ENCODE results near the gene RET. TPM values are rescaled to one million over a fixed set of nuclear protein-coding genes. Genes with fewer than 3 reads are reported as not detected.

RET gene
- total and polyA plus RNA-seq, 2 of the 8 experiments (the other 6 are each of a cell fraction or from before 2014, with no cell fraction given) = 6.7 to 8.4 TPM

DNA sequence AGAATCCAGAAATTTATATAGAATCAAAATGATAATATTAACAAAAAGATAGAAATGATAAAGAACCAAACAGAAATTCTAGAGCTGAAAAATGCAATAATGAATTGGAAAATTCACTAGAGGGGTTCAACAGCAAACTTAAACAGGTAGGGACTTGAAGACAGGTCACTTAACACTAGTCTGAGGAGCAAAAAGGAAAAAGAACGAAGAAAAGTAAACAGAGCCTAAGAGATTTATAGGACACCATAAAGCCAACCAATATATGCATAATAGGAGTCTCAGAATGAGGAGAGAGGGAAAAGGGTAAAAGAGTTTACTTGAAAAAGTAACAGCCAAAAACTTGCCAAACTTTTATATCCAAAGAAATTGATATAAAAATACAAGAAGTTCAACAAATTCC lies 44.3 kb upstream of the RET start:
- Histone ChIP-seq H4K5ac (ENCODE audit: insufficient read length, low read depth, low read length) (no peak overlapping the region), H3K9ac (replicated peaks in 1 of 4; ENCODE audit: extremely low read depth in 1 of 4, low read depth in 3 of 4, low read length in 3 of 4) (no peak overlapping the region), H3K56ac (replicated peaks; ENCODE audit: insufficient read length, low read depth, low read length) (no peak overlapping the region), H2BK20ac (ENCODE audit: low read length) (no peak overlapping the region), H3K4me2 (ENCODE audit: insufficient read depth in 1 of 2, low read depth in 2 of 2, low read length in 2 of 2) (no peak overlapping the region), H3K14ac (ENCODE audit: insufficient read length) (no peak overlapping the region), H4K91ac (replicated peaks; ENCODE audit: insufficient read length, low read length) (no peak overlapping the region), H3K27ac (ENCODE audit: low read depth, low read length) (no peak overlapping the region), H3K4me3 (ENCODE audit: extremely low read depth in 1 of 4, insufficient read depth in 2 of 4, low read depth in 3 of 4, low read length in 4 of 4) (no peak overlapping the region), H3K79me2 (ENCODE audit: control insufficient read depth in 1 of 2, insufficient read depth in 2 of 2, low read length in 2 of 2) (no peaks in the 10 kb centered on the region), H3K18ac (ENCODE audit: extremely low read depth, low read length) (no peak overlapping the region), H2BK120ac (replicated peaks; ENCODE audit: low read depth, low read length) (no peak overlapping the region), H2AK5ac (ENCODE audit: low read depth, low read length) (no peak overlapping the region), H2BK12ac (ENCODE audit: low read depth, low read length) (no peak overlapping the region), H3K4me1 (replicated peaks in 1 of 4; ENCODE audit: control insufficient read depth in 3 of 4, insufficient read depth in 4 of 4, low read length in 3 of 4) (peaks cover 0 to 1% (median under 1%) of the 10 kb centered on the region in 4 experiments; a peak in 4 of 7 replicates), H3K4ac (replicated peaks; ENCODE audit: insufficient read length, low read depth, low read length) (no peak overlapping the region), H4K20me1 (replicated peaks in 1 of 2; ENCODE audit: control insufficient read depth in 1 of 2, insufficient read depth in 2 of 2, low read length in 2 of 2) (no peaks in the 10 kb centered on the region), H2BK5ac (ENCODE audit: low read depth, low read length) (no peak overlapping the region), H3K23me2 (ENCODE audit: low read depth, low read length) (no peaks in the 10 kb centered on the region), H3K9me3 (ENCODE audit: insufficient read depth in 2 of 2, low read depth in 1 of 2, low read length in 1 of 2) (peaks cover 0 to 5% of the 10 kb centered on the region in 2 experiments; a peak in 1 of 4 replicates), H3K79me1 (ENCODE audit: low read depth, low read length) (no peaks in the 10 kb centered on the region), H2AFZ (ENCODE audit: low read length) (no peak overlapping the region), H3K36me3 (ENCODE audit: control insufficient read depth in 2 of 4, insufficient read depth in 4 of 4, low read length in 3 of 4) (no peaks in the 10 kb centered on the region), H2BK15ac (ENCODE audit: low read length) (no peak overlapping the region), H4K8ac (ENCODE audit: extremely low read depth, insufficient read depth, low read length) (no peak overlapping the region), H3K27me3 (replicated peaks in 1 of 4; ENCODE audit: control insufficient read depth in 3 of 4, extremely low read depth in 1 of 4, insufficient read depth in 3 of 4, low read length in 3 of 4) (peaks cover 0 to 7% (median 0%) of the 10 kb centered on the region in 4 experiments; a peak in 4 of 7 replicates), H3K23ac (ENCODE audit: insufficient read length) (no peak overlapping the region)
- POLR2A ChIA-PET (ENCODE audit: partially characterized antibody) = no interaction called here
- CTCF ChIA-PET (ENCODE audit: partially characterized antibody) = interaction anchor here (0.5 to 1.8 kb wide), 3 partner anchors 9 to 213 kb away, joined by 3 to 5 read pairs (median 4); no protein-coding TSS in a partner anchor
- no peak for FAIRE-seq
- WGBS, 2 experiments (ENCODE audit: extremely low coverage in 1 of 2, insufficient coverage in 1 of 2, insufficient read length in 1 of 2, insufficient replicate concordance in 2 of 2, low coverage in 1 of 2, low lambda C conversion rate in 2 of 2, missing lambda C conversion rate in 1 of 2) = 83% methylated on average over 1 of the region's 1 CpG; no CpG with 5 or more reads in 1 of the 2 experiments
- no peak for TF ChIP-seq TCF12 (IDR thresholded peaks at IDR 0.05; ENCODE audit: low read depth, low read length)
- DNase-seq (ENCODE audit: low read depth in 1 of 2, low spot score in 2 of 2) = no peak

Measured in H1 (cell line).